Measurements from ENCODE around the gene FZD2. TPM values are rescaled to one million over a fixed set of nuclear protein-coding genes. Genes with fewer than 3 reads are reported as not detected.
"Not testable (repeated sequence)": the region's sequence is repeated elsewhere in the genome, so short reads cannot be mapped to it uniquely, and the experiment has no call there.

The FZD2 gene
- polyA plus RNA-seq (ENCODE audit: insufficient read length in 12 of 12): 10 to 100 TPM in 11 of 12 donors, not detected in 1; 10.2 to 19.2 (median 14.8) TPM
- long read RNA-seq, donor 1, transcript FZD2-201 (1 exons, 2,112 nt): major isoform, 21 of 21 reads
- long read RNA-seq, donor 1, partial matches to known transcripts: 0 of 21 reads
- long read RNA-seq, donor 1, other reads (novel, unspliced or antisense): 0 of 21 reads
- long read RNA-seq, donor 2, transcript FZD2-201 (1 exons, 2,112 nt): major isoform, 13 of 13 reads
- long read RNA-seq, donor 2, partial matches to known transcripts: 0 of 13 reads
- long read RNA-seq, donor 2, other reads (novel, unspliced or antisense): 0 of 13 reads
- long read RNA-seq, donor 3, transcript FZD2-201 (1 exons, 2,112 nt): major isoform, 12 of 17 reads
- long read RNA-seq, donor 3, partial matches to known transcripts: 5 of 17 reads
- long read RNA-seq, donor 3, other reads (novel, unspliced or antisense): 0 of 17 reads
- long read RNA-seq, donor 4, transcript FZD2-201 (1 exons, 2,112 nt): major isoform, 17 of 17 reads
- long read RNA-seq, donor 4, partial matches to known transcripts: 0 of 17 reads
- long read RNA-seq, donor 4, other reads (novel, unspliced or antisense): 0 of 17 reads
- long read RNA-seq, donor 5, transcript FZD2-201 (1 exons, 2,112 nt): major isoform, 20 of 20 reads
- long read RNA-seq, donor 5, partial matches to known transcripts: 0 of 20 reads
- long read RNA-seq, donor 5, other reads (novel, unspliced or antisense): 0 of 20 reads
- long read RNA-seq, donor 6, transcript FZD2-201 (1 exons, 2,112 nt): major isoform, 10 of 10 reads
- long read RNA-seq, donor 6, partial matches to known transcripts: 0 of 10 reads
- long read RNA-seq, donor 6, other reads (novel, unspliced or antisense): 0 of 10 reads
- long read RNA-seq, donor 7, transcript FZD2-201 (1 exons, 2,112 nt): major isoform, 9 of 9 reads
- long read RNA-seq, donor 7, partial matches to known transcripts: 0 of 9 reads
- long read RNA-seq, donor 7, other reads (novel, unspliced or antisense): 0 of 9 reads
- long read RNA-seq, donor 8, transcript FZD2-201 (1 exons, 2,112 nt): major isoform, 16 of 16 reads
- long read RNA-seq, donor 8, partial matches to known transcripts: 0 of 16 reads
- long read RNA-seq, donor 8, other reads (novel, unspliced or antisense): 0 of 16 reads
- long read RNA-seq, donor 9, transcript FZD2-201 (1 exons, 2,112 nt): major isoform, 20 of 20 reads
- long read RNA-seq, donor 9, partial matches to known transcripts: 0 of 20 reads
- long read RNA-seq, donor 9, other reads (novel, unspliced or antisense): 0 of 20 reads
- long read RNA-seq, donor 10, transcript FZD2-201 (1 exons, 2,112 nt): major isoform, 13 of 13 reads
- long read RNA-seq, donor 10, partial matches to known transcripts: 0 of 13 reads
- long read RNA-seq, donor 10, other reads (novel, unspliced or antisense): 0 of 13 reads
- long read RNA-seq, donor 11, transcript FZD2-201 (1 exons, 2,112 nt): major isoform, 23 of 23 reads
- long read RNA-seq, donor 11, partial matches to known transcripts: 0 of 23 reads
- long read RNA-seq, donor 11, other reads (novel, unspliced or antisense): 0 of 23 reads

DNA sequence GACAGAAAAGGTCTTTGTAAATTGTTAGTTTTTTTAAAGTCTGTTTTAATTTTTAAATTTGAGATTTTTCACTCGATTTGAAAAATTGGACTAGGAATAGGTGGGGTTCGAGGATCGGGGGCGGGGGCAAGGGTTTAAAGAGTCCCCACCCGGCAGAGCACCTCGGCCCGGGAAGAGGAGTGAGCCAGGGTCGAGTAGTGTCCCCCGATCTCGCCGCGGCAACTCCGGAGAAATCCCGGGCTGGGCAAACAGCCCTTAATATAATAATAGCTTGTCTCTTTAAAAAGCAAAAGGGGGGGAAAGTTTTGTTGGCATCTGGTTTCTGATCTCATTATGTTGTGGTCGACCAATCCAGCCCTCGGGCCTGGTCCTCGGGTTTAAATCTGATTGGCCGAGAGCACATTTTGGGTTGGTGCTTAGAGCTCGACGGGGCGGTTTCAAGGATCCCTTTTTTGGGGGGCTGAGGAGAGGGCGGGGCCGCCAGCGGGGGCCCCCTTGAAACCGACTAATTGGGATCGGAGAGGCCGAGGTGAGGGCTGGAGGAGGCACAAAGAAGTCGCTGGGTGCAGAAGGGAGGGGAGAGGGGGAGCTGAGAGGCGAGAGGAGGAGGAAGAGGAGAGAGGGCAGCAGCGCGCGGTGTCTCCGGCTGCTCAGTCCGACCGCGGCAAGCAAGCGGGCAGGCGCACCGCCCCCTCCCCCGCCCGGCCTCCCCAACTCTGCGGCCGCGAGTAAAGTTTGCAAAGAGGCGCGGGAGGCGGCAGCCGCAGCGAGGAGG is at the start of gene FZD2:
TSS of gene FZD2 (plus strand) at position 653 of the 775 bp plus-strand sequence. CDS start 205 bp downstream, outside the sequence.
- peak; percentile 97 for DNase-seq

DNA sequence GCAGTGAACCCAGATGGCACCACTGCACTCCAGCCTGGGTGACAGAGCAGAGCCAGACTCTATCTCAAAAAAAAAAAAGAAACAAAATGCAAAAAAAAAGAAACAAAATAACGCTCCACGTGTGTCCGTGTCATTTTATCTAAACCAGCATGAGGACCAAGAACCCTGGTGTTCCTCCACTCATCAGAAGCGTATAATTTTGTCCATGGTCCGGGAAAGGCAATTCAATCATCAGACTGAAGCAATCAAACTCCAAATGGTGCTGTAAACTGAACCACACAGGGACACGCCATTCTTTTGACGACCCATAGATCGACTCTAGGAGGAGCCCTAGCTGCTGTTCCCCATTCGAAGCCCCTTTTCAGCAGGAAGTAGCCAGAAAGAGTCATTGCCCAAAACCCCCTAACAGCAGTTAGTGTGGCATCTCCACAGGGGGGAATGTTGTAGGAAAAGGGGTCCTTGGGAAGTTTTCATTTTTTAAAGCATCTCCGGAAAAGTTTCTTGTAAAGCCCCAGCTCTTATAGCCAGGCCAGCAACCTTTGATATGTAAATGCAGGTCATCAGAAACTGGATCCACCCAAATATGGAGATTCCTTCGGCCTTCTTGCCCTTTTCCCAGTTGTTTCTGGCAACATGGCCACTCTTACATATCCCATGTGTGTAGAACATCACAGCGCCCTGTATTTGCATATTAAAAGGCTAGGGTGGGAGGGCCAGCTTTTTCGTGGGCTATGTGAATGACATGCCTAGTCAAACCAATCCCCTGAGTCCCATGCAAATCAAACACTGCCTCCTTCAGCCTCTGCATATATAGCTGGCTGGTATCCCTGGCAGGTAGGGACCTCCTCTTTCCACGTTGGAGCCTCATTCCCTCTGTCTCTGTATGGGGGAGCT is 45.8 kb upstream of the FZD2 start:
- DNase-seq: not testable (repeated sequence)

DNA sequence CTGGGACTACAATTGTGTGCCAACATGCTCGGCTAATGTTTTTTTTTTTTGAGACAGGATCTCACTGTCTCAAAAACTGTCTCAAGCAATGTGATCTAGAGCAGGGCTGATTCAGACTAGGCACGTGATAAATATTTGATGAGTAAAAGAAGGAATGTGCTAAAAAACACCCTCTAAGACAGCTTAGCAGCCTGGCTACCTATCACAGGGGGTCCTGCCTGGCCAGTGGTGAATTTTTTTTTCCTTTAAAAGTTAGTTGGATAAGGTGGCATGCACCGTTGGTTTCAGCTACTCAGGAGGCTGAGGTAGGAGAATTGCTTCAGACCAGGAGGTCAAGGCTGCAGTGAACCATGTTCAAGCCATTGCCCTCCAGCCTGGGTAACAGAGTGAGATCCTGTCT is 39.3 kb upstream of the FZD2 start:
- DNase-seq: no peak

DNA sequence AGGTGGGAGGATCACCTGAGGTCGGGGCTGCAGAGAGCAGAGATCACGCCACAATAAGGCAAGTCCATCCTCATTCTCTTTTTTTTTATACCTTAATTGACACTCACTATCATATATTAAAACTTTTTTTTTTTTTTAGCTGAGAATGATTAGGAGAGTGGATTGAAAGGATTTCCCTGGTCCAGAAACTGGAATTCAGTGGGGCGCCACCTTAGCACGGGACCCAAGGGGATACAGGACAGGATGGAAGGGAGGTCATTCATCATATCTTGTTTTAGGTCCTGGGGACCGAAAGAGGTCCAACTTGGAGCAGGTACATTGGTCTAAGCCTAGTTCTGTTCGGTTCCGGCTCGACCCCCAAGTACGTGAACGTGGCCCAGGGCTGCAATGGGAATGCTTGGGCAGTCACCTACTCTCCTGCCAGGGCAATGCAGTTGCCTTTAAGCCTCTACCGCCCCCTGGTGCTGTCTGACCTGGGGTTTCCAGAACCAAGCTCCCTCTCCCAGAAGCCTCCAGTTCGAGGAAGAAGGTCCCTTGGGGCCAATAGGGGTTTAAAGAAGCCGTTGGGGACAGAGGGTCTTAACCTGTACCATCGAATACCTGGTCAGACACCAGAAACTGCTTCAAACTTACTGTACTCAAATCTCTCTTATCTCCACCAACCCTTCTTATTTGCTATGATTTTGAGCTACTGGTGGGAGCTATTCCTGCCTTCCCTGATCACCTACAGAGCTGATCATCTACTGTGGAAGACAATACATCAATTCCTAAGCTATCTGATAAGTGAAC is 34.2 kb upstream of the FZD2 start:
- no peak for DNase-seq

DNA sequence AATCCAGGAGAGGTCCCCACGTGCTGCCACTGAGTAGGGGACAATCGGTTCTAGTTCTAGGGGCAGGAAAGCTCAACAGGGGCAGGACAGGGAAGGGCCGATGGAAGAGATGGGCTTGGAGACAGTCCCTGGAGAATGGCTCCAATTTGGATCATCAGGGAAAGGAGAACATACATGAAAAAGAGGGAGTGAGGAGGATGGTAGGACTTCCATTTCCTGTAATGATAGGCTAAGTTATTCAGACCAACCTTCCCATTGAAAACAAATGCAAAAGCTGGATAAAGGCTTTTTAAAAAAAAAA is 33.7 kb upstream of the FZD2 start:
- no peak for DNase-seq

DNA sequence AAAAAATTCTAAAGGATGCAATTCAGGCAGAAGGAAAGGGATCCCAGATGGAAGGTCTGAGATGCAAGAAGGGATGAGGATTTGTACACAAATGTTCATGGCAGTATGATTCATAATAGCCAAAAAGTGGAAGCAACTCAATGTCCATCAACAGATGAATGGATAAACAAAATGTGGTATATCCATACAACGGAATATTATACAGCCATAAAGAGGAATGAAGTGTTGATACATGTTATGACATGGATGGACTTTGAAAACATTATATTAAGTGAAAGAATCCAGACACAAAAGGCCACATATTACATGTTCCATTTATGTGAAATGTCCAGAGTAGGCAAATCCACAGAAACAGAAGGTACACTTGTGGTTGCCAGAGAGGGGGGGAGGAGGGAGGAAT is 30.2 kb upstream of the FZD2 start:
- no peak for DNase-seq

DNA sequence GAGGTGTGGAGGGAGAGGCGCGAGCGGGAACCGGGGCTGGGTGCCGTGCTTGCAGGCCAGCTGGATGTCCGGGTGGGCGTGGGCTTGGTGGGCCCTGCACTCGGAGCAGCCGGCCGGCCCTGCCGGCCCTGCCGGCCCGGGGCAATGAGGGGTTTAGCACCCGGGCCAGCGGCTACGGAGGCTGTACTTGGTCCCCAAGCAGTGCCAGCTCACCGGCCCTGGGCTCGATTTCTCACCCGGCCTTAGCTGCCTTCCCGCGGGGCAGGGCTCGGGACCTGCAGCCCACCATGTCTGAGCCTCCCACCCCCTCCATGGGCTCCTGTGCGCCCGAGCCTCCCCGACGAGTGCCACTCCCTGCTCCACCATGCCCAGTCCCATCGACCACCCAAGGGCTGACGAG is 29.3 kb upstream of the FZD2 start:
- DNase-seq: no peak

DNA sequence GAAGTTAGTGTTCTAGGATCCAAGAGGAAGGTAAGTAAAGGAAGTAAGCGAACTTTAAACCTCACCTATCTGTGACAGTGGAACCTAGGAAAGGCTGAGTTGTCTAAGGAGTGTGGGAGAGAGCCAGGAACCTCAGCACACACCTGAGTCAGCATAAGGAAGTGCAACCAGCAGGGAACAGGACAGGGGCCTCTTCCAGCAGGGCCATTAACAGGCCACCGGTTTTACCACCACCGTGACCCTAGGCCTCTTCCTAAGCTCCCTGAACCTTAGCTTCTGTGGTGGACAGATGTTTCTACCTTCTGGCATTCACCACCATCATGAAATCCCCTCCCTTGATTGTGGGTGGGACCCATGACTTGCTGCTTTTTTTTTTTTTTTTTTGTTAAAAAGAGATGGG is 27.4 kb upstream of the FZD2 start:
- DNase-seq: no peak

DNA sequence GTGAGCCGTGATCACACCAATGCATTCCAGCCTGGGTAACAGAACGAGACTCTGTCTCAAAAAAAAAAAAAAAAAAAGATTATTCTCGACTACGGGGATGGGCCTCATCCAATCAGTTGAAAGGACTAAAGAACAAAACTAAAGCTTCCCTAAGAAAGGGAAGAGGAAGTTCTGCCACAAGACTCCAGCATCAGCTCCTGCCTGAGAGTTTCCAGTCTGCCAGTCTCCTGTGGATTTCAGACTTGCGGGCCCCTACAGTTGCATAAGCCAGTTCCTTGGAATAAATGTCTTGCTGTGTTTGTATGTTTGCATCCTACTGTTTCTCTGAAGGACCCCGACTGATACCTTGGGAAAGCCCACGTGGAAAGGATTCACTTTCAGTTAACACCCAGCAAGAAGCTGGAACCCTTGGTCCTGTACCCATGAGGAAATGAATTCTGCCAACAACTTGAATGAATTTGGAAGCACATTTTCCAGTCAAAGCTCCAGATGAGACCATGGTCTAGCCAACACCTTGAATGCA is 26.3 kb upstream of the FZD2 start:
- DNase-seq: no peak

DNA sequence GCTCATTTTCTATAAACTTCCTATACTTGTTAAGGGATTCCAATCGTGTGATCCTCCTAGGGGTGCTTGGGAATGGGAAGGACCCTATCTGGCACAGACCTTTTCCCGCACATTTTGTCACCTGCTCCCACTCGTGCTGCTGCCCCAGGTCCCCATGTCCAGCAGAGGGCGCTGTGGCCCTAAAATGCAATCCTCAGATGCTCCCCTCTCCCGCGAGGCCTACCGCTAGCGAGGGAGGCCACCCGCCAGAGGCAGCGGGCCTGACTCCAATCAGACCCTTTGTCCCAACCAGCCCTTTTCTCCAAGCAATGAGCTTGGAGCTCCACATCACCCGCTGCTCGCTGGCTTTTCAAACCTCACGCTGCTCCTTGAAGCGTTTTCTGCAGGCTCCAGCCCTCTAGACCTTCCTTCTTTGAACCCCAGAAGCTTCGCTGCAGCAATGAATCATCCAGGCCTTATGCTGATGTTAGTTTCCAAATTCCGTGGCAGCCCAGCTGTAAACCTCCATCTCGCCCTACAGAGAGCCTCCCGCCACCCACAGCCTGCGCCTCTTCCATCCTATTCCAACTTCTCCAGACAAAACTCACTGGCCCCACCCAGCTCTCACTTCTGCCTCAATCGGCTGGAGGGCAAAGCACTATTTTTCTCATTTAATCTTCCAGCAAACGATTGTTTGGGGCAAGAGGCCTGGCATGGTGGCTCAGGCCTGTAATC is 23.6 kb upstream of the FZD2 start:
- peak; percentile 91 for DNase-seq

DNA sequence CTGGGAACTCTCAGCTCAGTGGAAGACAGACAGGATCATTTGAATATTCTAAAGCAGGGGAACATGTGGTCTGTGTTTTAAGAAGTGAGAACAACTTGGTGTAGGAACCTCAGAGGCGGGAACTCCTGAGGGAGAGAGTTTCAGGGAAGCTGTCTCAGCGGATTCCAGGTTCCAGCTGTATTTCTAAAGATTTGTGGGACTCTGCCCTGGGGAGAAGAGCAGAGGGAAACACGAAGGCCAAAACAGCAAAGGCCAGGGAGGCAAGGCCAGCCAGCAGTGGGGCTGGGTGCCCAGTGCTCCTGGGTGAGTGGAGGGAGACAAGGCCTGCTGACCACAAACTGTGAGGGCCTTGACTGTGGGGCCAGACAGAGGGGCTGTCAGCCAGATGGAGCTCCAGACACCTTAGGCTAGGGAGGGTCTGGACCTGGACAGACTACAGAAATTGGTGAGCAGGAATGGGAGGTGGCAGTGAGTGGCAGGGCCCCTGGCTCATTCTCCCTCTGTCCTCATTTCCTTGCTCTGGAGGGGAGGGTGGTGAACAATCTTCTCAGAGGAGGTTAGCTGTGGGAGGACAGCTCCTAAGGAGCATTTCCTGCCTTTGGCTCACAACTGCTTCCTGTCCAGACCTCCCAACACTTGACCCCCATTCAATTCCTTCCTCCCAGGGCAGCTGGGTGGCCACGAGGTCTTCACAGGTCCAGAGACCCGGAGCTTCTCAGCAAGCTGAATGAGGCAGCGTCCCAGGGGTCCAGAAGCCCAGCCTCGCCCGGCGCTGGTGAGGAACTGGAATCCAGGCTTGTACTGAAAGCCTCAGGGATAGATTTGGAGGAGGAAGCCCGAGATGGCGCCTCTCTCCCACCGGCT is 21.0 kb upstream of the FZD2 start:
- DNase-seq: no peak

DNA sequence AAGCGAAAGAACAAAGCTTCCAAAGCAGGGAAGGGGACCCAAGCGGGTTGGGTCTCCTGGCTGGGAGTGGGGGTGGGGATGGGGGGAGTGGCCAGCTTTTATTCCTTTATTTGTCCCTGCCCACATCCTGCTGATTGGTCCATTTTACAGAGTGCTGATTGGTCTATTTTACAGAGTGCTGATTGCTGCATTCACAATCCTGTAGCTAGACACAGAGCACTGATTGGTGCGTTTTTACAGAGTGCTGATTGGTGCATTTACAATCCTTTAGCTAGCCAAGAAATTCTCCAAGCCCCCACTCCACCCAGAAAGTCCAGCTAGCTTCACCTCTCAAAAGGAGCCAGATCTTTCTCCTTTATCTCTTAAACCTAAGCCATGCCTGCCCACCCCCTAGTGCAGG is 19.4 kb upstream of the FZD2 start:
- DNase-seq: not testable (repeated sequence)

DNA sequence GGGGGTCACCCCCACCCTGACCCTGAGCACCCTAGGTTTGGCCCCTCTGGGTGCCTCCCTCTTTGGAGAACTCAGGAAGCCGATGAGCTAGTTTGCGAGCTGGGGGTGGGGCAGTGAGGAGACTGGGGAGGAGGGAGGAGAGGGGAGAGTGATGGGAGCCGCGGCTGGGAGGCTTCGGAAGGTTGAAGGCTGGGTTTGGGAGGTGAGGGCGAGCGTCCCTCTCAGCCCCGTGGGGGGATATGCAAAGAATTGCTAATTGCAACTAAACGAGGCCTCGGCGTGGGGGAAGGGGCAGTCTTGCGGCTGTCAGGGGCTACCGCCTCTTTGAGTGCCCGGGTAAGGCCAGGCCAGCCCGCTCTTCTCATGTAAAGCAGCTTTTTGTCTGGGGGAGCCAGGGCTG is 17.6 kb upstream of the FZD2 start:
- DNase-seq: no peak

DNA sequence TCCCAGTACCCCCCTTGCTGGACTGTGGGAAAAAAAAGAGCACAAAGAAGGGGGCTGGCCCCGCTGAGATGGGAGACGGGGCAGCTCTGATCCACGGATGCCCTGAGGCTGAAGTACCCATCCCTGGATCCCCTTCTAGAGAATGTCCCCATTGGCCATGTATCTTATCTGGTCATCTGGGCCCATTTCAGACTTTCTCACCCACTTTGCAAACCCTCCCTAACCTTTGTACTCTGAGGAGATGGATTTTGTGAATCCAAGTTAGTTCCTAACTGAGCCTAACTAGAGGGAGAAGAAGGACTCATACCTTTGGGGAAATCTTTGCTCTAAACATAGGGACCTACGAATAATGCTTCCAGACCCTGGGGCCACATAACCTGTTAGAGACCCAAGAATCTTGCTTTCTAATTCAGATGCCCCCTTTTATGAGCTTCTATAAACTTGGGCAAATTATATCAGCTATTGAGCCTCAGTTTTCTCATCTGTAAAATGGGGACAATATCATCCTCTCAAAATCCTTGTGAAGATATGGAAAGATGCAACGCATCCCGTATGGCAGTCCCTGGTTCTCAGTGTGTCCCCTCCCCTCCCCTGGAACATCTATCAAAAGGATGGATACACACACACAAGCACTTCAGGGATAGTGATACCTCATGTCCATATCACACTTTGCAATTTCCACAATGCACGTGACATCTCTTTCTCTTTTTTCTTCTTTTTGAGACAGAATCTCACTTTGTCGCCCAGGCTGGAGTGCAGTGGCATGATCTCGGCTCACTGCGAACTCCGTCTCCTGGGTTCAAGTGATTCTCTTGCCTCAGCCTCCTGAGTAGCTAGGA is 16.8 kb upstream of the FZD2 start:
- no peak for DNase-seq

DNA sequence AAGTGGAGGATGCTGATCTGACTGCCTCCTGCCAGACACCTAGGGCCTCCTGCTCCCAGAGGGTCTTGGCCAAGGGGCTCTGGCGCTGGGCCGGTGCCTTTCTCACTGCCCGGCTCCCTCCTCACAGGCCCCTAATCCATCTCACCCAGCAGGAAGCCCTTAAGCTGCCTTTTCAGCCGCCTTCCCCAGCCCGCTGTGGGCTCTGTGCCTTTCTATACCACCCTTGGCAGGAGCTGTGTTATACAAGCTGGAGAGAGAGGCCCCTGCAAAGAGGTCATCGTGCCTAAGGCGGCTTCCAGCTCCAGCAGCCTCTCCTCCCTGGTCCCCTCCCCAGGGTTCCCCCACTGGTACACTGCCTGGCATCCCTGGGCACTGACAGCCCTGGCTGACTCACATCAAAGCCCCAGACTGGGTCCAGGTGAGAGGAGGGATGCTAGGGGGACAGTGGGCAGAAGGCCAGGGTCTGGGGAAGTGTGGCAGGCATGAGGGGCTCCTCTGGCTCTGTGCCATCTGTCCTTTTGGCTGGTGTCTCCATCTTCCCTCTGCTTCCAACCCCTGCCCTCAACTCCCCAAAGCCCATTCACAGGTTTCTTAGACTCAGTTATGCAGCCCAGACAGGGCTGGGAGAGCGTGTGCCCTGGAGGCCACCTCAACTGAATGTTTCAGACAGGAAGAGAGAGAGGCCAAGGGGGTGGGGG is 15.3 kb upstream of the FZD2 start:
- DNase-seq: no peak
